OCI-M2 (cell line): ENCODE measurements around the gene TRMO.

Experiments
- DNase-seq: peaks from one replicate; lab custom pipeline; 2025; ENCODE audit not compliant: unreplicated experiment; lab: John Stamatoyannopoulos, UW

Gene TRMO

DNA sequence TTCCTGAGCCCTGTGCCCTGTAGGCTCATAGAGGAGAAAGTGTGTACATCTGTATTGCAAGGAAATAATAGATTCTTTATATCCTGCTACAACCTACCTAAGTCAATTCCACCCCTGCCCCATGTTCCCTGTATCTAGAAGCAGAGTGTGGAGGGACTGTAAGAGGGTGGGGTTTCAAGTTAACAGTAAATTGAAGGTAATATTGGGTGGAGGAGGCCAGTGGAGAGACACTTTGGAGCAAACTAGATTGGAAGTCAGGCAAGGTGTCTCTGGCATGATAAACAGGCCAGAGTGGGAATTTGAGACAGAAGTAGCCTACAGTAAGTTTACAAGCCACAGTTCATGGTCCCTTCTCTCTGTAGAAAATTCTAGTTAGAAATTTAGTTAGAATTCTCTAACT lies 17.9 kb upstream of the TRMO start:
- DNase-seq, result peak; percentile 30

DNA sequence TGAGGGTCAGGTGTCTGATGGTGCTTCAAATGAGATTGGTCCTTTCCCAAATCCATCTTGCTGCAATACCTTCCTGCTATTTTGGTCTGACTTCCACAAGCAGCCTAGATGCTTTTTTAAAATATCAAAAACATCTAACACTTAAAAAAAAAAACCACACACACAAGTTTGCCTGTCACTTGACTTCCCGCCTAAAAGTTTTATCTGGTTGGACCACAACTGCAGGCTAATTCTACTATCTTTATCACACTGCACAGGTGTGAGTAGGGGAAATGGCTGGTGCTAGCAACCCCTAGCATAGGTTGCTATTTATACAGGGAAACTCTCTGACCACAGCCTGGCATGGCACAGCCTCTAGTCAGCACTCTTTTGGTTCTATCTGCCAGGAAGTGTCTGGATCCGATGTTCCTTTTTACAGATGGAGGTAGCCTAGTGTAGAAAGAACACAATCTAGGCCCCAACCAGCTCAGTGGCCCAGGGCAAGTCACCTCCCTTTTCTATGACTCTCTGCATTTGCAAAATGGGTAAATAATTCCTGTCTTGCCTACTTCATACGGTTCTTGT lies 15.9 kb upstream of the TRMO start, which contains the start of gene HEMGN:
Gene HEMGN (minus strand): TSS at position 92 of the 564 bp plus-strand sequence. CDS start 36 bp downstream, at position 56.
- peak; percentile 55 for DNase-seq

DNA sequence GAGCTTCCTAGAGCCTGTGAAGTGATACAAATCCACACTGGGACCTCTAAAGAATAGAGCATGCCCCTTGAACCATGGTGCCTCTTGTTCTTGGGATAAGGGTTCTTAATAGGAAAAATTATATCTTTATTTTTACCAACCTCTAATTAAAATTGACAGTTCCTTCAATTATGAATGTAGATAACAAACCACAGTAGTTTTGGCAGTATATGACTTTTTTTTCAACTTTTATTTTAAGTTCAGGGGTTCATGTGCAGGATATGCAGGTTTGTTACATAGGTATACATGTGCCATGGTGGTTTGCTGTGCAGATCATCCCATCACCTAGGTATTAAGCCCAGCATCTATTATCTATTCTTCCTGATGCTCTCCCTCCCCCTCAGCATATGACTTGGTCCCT lies 14.7 kb upstream of the TRMO start:
- no peak for DNase-seq

DNA sequence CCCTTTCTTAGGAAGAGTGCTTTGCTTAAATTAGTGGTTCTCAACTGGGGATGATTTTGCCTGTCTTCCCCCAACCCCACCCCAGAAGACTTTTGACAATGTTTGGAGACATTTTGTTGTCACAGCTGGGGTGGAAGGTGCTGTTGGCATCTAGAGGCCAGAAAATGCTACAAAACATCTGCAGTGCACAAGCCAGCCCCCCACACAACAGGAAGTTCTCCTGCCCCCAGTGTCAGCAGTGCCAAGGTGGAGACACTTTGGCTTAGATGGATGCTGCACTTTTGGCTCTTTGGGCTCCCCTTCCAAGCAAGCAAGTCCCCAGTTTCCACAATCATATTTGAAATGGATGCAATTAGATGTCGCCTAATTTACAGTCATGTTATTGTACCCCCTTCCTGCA lies 13.0 kb upstream of the TRMO start:
- DNase-seq, result no peak

DNA sequence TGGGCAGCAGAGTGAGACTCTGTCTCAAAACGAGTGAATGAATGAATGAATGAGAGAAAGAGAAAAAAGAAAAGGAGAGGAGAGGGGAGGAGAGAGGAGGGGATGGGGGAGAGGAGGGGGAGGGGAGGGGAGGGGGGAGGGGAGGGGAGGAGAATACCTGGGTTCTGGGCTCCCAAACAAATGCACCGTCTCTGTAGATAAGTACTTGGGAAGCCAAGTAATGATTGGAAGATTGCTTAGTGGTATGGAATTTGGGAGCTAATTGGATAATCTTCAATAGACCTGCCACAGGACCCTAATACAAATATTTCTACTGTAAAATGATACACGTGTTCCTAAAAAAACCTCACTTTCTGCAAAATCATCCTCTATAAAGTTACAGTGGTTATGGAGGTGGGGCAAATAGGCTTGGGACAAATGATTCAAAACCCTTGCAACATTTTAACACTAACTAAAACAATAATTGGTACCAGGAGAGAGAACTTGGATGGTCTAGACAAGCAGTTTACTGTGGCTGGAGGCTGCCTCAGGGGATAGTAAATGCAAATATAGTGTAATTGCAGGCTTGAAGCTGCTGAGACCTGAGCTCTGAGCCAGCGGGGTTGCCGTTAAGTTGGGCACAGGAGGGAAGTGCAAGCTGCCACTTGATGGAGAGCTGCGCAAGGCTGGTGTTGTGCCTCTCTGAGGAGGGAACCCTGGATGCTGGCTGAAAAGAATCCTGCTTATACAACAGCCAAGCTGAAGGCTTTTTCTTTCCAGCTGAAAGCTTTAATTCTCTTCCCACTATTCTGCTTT lies 12.2 kb upstream of the TRMO start:
- DNase-seq, result no peak

DNA sequence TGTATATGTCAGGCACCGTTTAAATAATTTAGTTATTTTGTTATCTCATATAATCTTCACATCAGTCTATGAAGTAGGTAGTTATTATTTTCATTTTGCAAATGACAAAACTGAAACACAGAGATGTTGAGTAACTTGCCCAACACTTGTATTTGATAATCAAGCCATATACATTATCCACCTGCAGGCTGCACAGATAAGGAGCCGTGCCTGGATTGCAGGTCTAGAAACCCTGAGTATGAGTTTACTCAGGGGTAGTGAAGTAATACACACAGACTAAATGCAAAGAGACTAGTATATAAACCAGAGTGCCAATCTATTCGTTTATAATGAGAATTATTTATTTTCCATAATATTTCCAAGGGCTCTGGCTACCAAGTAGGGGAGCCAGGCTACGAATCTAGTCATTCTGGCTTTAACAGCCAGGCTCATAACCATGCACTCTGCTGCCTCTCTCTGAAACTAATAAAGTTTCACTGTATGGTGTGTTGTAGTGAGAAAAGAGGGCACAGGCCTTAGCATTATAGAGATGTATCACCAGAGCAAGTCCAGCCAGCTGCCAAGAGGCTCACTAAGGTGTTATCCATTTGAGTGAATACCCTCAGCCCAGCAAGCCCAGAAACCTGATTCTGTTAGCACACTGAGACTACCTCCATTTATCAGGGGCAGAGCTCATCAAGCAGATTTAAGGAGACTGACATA lies 11.1 kb upstream of the TRMO start:
- DNase-seq, result no peak

DNA sequence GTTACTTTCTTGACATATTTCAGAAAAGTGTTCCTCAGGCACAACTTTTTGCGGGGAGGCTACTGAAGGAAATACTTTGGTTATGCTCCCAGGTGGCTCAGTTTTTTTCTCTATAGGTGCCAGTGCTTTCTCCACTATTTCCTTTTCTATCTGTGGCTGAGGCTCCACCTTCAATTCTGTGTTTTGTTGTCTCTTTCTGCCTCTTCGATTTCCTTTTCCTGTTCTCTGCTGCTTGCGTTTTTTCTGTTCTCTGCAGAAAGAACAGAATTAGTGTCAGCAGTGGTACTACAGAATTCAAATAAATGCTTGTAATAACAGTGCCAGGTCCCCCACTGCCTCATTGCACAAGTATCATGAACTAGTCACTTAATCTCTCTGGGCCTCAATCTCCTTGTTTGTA lies 8.7 kb upstream of the TRMO start:
- DNase-seq, result no peak

DNA sequence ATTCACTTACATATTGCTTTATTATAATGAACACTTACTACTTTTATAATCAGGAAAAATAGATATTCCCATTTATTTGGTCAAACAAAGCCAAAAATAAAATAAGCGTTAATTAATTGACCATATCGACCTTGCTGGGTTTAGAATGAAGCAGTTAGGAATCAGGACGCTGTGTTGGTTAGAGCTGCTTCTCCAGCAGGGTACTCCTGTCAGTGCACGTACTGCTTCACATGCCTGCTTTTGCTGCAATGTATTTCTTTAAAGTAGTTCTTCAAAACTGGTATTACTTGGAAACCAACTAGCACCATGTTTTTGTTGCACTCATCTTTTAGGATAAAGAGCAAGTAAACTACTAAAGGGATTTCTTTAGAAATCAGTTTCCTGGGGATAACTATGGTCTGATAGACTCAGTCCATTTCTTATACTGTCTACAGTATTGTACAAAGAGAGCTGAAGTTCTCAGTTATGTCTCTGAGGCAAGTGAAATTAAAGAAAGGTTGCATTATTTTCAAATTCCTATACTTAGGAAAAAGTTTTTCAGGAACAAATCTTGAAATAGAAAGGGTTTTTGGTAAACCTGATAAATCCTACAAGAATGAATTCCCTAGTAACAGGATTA lies 6.8 kb upstream of the TRMO start:
- DNase-seq, result no peak

DNA sequence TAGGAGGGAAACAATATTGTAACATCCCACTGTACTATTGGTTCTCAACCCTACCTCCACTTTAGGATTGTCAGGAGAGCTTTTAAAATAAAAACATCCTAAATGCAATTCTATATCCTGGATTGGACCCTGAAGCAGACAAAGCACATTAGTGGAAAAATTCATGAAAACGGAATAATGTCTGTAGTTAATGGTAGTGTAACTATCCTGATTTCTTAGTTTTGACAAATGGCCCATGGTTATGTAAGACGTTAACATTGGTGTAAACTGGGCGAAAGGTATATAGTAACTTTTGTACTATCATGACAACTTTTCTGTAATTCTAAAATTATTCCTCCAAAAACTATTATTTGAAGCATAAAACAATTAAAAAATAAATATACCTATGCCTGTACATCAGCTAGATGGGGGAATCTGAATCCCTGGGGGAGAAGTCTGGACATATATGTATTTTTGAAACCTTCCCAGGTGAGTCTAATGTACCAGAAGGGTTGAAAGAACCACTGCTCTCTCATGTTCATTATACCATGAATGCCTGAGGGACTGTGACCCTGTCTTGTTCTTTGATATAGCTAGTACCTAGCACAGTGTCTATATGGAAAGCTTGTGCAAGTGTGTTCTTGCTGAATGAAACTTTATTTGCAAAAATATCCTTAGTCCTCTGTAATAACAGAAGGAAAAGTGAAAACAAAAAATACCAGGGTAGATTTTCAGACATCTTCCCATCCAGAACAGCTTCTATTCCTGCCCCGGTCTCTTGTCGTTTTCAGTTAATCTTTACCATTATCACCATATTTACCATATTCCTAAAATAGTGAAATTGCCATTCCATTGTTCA lies 3.4 kb upstream of the TRMO start:
- no peak for DNase-seq

DNA sequence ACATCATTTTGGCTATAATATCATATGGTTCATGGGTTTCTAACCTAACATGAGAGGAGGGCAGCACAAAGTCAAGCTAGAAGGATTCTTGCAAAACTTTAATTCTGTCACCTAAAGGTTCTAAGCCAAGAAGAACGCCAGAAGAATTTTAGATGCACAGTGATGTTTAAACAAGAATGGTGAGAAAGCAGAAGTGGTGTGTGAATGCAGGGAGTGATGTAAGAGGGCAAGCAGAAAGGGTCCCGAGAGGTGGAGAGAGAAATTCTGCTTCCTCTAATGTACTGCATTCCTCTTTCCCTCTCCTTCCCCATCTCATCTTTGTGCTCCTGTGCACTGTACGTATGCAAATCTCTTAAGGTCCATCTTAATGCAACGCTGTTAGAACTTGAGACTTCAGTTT lies 2.1 kb upstream of the TRMO start:
- DNase-seq, result no peak

DNA sequence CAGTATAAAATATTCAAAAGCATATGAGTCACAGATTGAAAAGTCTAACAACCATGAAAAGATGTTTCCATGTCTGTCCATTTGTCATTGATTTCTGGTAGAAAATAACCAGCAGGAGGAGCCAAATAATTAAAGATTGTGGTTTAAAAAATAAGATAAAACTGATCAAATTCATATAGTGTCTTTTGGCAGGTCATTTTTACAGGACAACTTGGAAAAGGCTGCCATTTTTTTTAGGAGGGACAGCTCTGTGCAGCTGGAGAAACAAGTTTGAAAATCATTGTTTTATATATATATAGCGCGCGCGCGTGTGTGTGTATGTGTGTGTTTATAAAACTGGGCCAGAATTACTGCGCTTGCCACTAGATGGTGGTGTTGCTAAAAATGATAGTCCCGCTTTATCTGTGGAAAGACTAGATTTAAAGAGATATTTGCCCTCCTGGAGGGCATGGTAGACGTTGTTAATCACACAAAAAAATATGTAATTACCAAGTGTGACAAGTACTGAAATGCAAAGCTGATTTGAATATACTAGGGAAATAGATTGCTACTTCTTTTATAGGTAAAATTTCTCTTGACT lies 1.3 kb upstream of the TRMO start:
- DNase-seq, result peak; percentile 56

DNA sequence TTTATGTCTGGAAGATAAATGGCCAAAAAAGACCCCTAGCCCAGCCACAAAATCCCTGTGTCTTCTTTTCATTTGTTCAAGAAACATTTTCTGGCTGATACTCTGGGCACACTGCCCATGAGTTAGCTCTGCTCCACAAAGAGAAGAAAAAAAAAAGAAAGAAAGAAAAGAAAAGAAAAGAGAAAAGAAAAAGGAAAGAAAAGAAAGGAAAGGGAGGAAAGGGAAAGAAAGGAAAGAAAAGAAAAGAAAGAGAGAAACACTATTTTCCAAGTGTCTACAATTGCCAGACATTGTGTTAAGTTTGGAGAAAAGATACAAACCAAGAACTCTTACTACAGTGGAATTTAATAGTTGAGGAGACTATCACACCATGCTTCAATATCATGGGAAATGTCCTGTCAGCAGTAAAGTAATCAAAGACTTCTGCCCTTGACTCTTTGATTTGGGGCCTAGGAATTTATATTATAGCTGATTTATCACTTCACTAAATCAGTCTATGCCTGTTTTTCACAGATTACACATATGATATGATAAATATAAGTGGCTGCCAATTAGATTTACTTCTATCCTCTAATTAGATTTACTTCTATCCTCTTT lies 3.0 kb downstream of the TRMO start:
- no peak for DNase-seq

DNA sequence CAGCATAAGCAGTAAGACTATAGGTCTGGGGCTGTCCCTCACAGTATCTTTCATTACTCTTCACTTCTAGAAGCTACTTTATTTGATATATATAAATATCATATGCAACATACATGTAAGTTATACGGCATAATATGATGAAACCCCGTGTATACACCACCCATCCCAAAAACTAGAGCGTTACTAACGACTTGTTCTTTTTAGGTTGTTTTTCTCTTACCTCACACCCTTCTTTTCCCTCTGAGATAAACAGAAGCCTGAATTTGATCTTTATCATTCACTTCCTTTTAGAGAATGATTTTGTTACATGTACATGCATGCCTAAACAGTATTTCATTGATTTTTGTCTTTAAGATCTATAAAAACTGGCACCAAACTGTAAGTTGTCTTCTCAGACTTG lies 3.7 kb downstream of the TRMO start:
- DNase-seq, result no peak

DNA sequence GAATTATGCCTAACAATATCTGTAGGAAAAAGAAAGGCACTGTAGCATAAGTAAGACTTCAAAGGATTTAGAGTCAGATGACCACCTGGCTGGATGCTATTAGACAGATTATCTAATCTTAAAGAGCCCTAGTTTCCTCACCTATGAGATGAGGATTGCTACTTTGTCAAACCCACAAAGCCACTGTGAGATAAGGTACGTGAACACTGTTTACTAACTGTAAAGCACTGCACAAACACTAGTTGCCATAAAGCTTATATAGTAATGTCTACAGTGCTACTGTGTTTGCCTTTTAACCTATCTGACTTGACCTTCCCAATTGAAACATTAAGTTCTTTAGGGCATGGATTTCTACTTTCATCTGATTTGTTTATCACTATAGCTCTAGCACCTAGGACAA lies 10.3 kb downstream of the TRMO start:
- DNase-seq, result no peak

DNA sequence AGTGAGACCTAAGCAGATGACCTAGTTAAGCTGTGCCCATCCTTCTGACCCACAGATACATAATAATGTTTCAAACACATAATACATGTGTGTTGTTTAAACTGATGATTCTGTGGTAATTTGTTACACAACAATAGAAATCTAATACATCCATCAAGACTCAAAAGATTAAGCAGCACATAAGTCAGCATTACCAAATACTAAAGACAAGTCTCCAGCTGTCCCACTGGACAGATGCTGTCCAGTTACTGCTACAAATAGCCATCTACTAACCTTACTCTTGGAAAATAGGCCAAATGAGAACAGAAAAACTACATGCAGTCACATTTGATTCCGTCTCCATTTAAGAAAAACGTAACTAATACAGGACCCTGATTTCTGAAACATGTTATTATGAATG lies 10.8 kb downstream of the TRMO start:
- no peak for DNase-seq

DNA sequence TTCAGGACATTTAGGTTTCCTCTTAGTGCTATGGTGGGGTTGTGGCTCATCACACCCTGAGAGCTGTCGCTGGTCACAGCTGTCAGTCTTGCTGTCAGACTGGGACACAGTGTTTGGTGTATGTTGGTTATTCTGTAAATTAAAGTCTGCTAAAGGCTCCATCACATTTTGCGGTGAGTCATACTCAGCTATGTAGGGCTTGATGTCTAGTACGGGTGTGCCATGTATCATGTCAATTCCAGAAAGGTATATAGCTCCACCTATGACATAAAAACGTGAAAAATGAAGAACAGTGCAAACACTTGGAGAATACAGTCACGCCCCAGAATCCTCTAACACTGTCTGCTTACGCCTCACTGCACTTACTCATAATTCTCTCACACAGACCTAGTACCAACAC lies 11.9 kb downstream of the TRMO start:
- no peak for DNase-seq

DNA sequence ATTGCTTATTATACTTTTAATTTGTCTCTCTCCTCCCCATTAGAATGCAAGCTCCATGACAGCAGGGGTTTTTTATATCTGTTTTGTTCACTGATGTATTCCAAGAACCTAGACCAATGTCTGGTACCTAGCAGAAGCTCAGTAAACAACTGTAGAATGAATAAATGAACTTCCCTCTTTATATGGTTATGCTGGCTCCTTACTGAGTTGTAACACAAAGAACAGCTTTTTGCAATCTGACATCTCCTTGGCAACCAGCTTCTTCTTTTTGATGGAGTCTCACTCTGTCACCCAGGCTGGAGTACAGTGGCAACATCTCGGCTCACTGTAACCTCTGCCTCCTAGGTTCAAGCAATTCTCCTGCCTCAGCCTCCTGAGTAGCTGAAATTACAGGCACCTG lies 13.6 kb downstream of the TRMO start:
- DNase-seq, result no peak

DNA sequence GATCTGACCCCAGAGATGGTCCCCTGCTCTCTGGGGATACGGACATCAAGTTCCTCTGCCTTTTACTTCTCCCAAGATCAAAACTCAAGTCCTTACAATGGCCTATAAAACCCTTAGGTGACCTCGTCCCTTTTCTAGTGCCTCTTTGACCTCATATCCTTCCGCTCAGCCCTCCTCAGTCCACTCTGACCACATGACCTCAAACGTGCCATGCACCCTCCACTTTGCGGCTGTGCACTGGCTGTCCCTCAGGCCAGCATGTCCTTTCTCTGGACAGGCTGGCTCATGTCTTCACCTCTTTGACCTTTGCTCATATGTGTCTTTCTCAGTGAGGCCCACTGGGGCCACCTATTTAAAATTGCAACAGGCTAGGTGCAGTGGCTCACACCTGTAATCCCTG lies 14.7 kb downstream of the TRMO start:
- DNase-seq, result no peak

DNA sequence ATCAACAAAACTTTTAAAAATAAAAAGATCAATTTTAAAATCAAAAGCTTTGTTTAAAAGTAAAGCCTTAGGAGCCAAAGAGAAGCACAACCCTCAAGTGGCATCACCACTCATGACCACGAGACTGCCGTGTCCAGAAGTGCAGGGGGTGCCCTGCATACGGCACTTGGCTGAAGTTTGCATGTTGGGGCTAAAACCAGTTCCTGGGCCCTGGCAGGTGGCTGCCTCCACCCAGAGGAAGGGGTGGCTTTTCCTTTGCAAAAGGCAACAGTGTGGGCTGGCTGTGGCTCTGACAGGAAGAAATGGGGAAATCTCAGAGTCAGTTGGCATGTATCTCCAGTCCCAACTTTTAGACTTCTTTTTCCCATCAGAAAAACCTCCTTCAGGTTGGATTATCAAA lies 15.3 kb downstream of the TRMO start:
- DNase-seq, result no peak

DNA sequence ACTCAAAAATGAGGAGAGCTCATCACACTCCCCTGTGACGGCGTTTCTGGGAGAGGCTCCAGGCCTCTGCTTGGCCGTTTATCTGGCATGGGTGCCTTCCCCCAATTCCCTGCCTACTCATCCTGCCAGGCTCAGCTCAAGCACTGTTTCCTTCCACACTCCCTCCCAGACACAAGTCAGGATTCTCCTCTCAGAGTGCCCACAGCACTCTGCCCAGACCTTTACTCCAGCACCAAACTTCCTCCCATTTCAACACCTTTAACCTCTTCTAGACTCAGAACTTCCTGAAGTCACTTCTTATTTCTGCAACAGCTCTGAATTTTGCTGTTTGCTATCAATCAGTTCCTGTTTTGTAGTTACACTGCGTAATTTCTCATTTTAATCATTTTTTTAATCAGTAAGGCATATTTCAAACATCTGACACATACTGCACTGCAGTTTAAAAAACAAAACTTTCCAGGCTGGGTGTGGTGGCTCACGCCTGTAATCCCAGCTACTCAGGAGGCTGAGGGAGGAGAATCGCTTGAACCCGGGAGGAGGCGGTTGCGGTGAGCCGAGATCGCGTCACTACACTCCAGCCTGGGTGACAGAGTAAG lies 16.0 kb downstream of the TRMO start:
- DNase-seq, result no peak
